Measurements from ENCODE around the gene NR2E3.

NR2E3 gene

DNA sequence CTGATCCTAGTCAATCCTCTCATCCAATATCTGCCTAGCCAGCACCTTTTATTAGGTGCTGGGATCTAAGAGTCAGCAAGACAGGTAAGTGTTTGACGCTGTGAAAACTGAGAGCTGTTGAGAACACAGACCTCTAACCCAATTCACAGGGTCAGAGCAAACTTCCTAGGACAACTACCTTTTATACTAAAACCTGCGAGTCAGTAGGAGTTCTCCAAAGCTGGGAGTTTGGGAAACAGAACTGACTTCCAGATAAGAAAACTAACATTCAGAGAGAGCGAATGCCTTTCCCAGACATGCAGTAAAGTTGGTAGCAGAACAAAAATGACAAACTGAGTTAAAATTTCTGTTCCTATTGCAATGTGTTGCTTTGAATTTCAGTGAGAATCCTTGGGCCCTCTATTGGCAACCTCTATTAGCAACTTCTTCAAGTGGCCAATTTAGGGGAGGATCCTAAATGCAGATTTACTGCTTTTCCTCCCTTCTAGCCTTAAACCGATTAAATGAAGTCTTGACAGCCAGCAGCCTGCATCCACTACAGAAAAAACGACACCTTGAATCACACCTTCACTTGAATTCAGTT, 11.3 kb downstream of the NR2E3 start:
- DNase-seq (ENCODE audit: extremely low read depth, insufficient read length) = no peak
- no peaks in the 10 kb centered on the region for H3K27me3 ChIP-seq (replicated peaks; ENCODE audit: control insufficient read depth, insufficient read depth, low read length)
- no peak overlapping the region for H3K4me3 ChIP-seq (replicated peaks; ENCODE audit: low read depth, low read length)
- H3K36me3 ChIP-seq (ENCODE audit: control insufficient read depth, insufficient read depth, low read length) = peaks cover 3% of the 10 kb centered on the region
- TF ChIP-seq, protein P1, sequence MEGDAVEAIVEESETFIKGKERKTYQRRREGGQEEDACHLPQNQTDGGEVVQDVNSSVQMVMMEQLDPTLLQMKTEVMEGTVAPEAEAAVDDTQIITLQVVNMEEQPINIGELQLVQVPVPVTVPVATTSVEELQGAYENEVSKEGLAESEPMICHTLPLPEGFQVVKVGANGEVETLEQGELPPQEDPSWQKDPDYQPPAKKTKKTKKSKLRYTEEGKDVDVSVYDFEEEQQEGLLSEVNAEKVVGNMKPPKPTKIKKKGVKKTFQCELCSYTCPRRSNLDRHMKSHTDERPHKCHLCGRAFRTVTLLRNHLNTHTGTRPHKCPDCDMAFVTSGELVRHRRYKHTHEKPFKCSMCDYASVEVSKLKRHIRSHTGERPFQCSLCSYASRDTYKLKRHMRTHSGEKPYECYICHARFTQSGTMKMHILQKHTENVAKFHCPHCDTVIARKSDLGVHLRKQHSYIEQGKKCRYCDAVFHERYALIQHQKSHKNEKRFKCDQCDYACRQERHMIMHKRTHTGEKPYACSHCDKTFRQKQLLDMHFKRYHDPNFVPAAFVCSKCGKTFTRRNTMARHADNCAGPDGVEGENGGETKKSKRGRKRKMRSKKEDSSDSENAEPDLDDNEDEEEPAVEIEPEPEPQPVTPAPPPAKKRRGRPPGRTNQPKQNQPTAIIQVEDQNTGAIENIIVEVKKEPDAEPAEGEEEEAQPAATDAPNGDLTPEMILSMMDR (IDR thresholded peaks at IDR 0.05; ENCODE audit: insufficient read depth, low read length, poor library complexity, severe bottlenecking) = no peak

DNA sequence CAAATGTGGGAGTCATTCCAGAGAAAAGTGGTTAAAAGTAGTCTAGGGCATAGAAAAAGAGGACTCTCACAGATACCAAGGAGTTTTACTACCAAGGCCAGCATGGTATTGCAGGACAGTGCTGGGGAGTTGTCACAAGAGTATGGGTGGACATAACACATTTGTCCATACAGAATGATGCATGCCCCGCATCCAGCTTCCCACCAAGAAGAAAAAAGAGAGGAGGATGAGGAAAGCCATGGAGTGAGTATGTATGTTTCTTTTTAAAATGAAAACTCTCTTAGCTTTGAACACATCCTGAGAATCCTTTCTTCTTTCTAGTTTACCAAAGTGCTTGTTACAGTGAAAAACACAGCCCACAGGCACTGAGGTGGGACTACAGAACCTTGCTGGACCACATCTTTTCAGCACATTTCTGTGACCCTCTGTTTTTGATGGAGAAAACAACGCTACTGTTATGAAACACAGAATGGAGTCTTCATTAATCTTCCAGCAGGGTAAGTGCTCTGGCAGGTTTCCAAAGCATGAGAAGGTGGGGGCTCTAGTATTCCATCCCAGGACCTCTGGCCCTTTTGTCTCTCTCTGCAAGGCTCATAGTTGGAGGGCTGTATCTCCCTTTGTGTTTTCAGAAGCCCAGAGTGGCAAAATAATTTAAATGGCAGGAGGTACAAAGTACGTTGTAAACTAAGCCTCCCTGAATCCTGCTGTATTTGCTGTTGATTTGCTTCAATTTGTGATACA, 12.7 kb downstream of the NR2E3 start:
- no peak for DNase-seq (ENCODE audit: extremely low read depth, insufficient read length)
- H3K27me3 ChIP-seq (replicated peaks; ENCODE audit: control insufficient read depth, insufficient read depth, low read length) = no peaks in the 10 kb centered on the region
- H3K4me3 ChIP-seq (replicated peaks; ENCODE audit: low read depth, low read length) = no peak overlapping the region
- TF ChIP-seq, protein P1 (IDR thresholded peaks at IDR 0.05; ENCODE audit: insufficient read depth, low read length, poor library complexity, severe bottlenecking) = no peak
- peaks cover 3% of the 10 kb centered on the region for H3K36me3 ChIP-seq (ENCODE audit: control insufficient read depth, insufficient read depth, low read length)

DNA sequence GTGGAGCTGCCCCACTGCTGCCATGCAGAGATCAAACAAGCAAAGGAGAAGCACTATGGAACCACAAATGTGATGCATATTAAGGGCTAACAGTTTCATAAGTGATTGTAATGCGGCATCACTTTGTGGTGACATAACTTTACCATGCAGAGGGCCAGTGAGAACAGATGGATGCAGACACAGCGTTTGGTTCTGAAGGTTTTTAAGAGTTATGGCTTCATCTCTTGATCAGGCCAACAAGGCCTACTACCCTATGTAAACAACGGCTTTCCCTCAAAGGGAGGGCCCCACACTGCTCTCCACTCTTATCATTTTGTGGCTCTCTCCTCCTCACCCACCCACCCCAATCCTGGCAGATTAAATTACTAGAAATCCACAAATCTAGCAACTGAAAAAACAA, 13.4 kb downstream of the NR2E3 start:
- H3K36me3 ChIP-seq (ENCODE audit: control insufficient read depth, insufficient read depth, low read length) = peaks cover 3% of the 10 kb centered on the region
- TF ChIP-seq, protein P1 (IDR thresholded peaks at IDR 0.05; ENCODE audit: insufficient read depth, low read length, poor library complexity, severe bottlenecking) = no peak
- no peak for DNase-seq (ENCODE audit: extremely low read depth, insufficient read length)
- H3K27me3 ChIP-seq (replicated peaks; ENCODE audit: control insufficient read depth, insufficient read depth, low read length) = no peaks in the 10 kb centered on the region
- no peak overlapping the region for H3K4me3 ChIP-seq (replicated peaks; ENCODE audit: low read depth, low read length)

DNA sequence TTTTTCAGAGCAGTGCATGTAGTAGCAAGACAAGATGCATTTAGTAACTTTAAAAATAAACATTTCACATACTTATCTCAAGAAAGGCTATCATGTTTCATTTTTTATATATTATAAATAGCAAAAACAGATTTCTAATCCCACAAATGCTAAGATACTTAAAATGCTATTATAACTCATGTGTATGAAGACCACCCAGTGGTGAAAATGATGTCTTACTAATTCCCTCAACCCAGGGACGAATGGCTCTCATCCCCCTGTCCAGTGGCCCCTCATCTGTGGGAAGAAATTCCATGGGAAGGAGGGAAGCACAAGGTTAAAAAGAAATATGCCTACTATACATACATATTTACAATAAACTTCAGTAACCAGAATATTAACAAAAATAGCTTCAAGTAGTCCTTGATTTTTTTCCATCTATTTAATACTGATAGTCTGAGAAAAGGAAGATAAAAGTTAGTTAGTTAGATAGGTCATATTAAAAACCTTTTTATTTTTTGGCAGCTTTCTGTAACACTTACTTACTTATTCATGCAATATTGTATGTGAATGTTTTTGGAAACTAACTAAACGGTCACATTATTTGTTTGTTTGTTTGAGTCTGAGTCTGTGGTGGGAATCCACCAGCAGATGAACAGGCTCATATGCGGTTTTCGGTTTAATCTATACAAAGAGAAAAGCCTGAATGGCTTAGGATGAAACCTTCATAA, 14.8 kb downstream of the NR2E3 start:
- no peak overlapping the region for H3K4me3 ChIP-seq (replicated peaks; ENCODE audit: low read depth, low read length)
- H3K36me3 ChIP-seq (ENCODE audit: control insufficient read depth, insufficient read depth, low read length) = peaks cover 3% of the 10 kb centered on the region
- TF ChIP-seq, protein P1 (IDR thresholded peaks at IDR 0.05; ENCODE audit: insufficient read depth, low read length, poor library complexity, severe bottlenecking) = no peak
- no peak for DNase-seq (ENCODE audit: extremely low read depth, insufficient read length)
- no peaks in the 10 kb centered on the region for H3K27me3 ChIP-seq (replicated peaks; ENCODE audit: control insufficient read depth, insufficient read depth, low read length)

DNA sequence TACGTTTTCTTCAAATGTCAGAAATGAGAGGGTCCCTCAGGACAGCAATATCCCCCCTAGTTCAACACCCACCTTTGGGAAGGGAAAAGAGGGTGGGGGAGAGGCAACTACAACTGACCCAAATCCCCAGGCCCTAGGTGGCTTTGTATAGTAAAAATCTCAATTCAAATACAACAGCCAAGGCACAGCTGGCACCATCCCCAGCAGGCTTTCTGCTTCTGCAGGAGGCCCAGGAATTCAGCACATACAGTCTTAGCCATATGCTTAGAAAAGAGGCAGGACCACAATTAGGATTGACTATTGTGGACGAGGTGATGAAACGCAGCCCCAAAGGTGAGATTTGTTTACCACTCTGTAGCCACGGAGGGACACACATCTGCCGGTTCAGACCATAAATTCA, 15.8 kb downstream of the NR2E3 start:
- Histone ChIP-seq H3K27me3 (replicated peaks; ENCODE audit: control insufficient read depth, insufficient read depth, low read length) (no peaks in the 10 kb centered on the region), H3K36me3 (ENCODE audit: control insufficient read depth, insufficient read depth, low read length) (peaks cover 3% of the 10 kb centered on the region), H3K4me3 (replicated peaks; ENCODE audit: low read depth, low read length) (no peak overlapping the region)
- TF ChIP-seq, protein P1 (IDR thresholded peaks at IDR 0.05; ENCODE audit: insufficient read depth, low read length, poor library complexity, severe bottlenecking) = no peak
- no peak for DNase-seq (ENCODE audit: extremely low read depth, insufficient read length)
